Measurements from ENCODE around the gene ARHGAP26. TPM values are rescaled to one million over a fixed set of nuclear protein-coding genes. Genes with fewer than 3 reads are reported as not detected.

ARHGAP26 gene
- total RNA-seq, 1 experiment from 2014 or later: 11.8 TPM

- no peak for DNase-seq (ENCODE audit: low read depth, low spot score)
- in situ Hi-C loops (cut with HindIII; ENCODE audit: low pct_unique_long_range_greater_than_20kb, low sequenced_read_pairs): loop anchor here (25.0 kb wide), 2 partner anchors 155 to 730 kb away; no protein-coding TSS in a partner anchor
Observed at GRCh38 chr5:142892021-142892420, 121.8 kb downstream of the ARHGAP26 start.

GRCh38 chr5:142894315-142894714 is 124.1 kb downstream of the ARHGAP26 start:
- in situ Hi-C loops (cut with HindIII; ENCODE audit: low pct_unique_long_range_greater_than_20kb, low sequenced_read_pairs): loop anchor here (25.0 kb wide), 2 partner anchors 157 to 732 kb away; no protein-coding TSS in a partner anchor
- no peak for DNase-seq (ENCODE audit: low read depth, low spot score)

GRCh38 chr5:142894749-142895148 is 124.6 kb downstream of the ARHGAP26 start:
- DNase-seq (ENCODE audit: low read depth, low spot score): no peak
- in situ Hi-C loops (cut with HindIII; ENCODE audit: low pct_unique_long_range_greater_than_20kb, low sequenced_read_pairs): loop anchor here (25.0 kb wide), 2 partner anchors 157 to 732 kb away; no protein-coding TSS in a partner anchor

- in situ Hi-C loops (cut with HindIII; ENCODE audit: low pct_unique_long_range_greater_than_20kb, low sequenced_read_pairs): loop anchor here (25.0 kb wide), 2 partner anchors 159 to 734 kb away; no protein-coding TSS in a partner anchor
- no peak for DNase-seq (ENCODE audit: low read depth, low spot score)
Observed at GRCh38 chr5:142896325-142897007, 126.3 kb downstream of the ARHGAP26 start.

GRCh38 chr5:142897328-142897727 is 127.2 kb downstream of the ARHGAP26 start:
- in situ Hi-C loops (cut with HindIII; ENCODE audit: low pct_unique_long_range_greater_than_20kb, low sequenced_read_pairs): loop anchor here (25.0 kb wide), 2 partner anchors 160 to 735 kb away; no protein-coding TSS in a partner anchor
- no peak for DNase-seq (ENCODE audit: low read depth, low spot score)

GRCh38 chr5:142900927-142901326 is 130.8 kb downstream of the ARHGAP26 start:
- DNase-seq (ENCODE audit: low read depth, low spot score): no peak
- in situ Hi-C loops (cut with HindIII; ENCODE audit: low pct_unique_long_range_greater_than_20kb, low sequenced_read_pairs): no loop called here

- in situ Hi-C loops (cut with HindIII; ENCODE audit: low pct_unique_long_range_greater_than_20kb, low sequenced_read_pairs): no loop called here
- DNase-seq (ENCODE audit: low read depth, low spot score): no peak
Observed at GRCh38 chr5:142901476-142902185, 131.5 kb downstream of the ARHGAP26 start.

- in situ Hi-C loops (cut with HindIII; ENCODE audit: low pct_unique_long_range_greater_than_20kb, low sequenced_read_pairs): no loop called here
- no peak for DNase-seq (ENCODE audit: low read depth, low spot score)
Observed at GRCh38 chr5:142902186-142902965, 132.2 kb downstream of the ARHGAP26 start.

- in situ Hi-C loops (cut with HindIII; ENCODE audit: low pct_unique_long_range_greater_than_20kb, low sequenced_read_pairs): no loop called here
- no peak for DNase-seq (ENCODE audit: low read depth, low spot score)
Observed at GRCh38 chr5:142904416-142904815, 134.2 kb downstream of the ARHGAP26 start.

GRCh38 chr5:142905348-142905747 is 135.2 kb downstream of the ARHGAP26 start:
- in situ Hi-C loops (cut with HindIII; ENCODE audit: low pct_unique_long_range_greater_than_20kb, low sequenced_read_pairs): no loop called here
- DNase-seq (ENCODE audit: low read depth, low spot score): no peak

GRCh38 chr5:142906863-142907671 is 136.9 kb downstream of the ARHGAP26 start:
- in situ Hi-C loops (cut with HindIII; ENCODE audit: low pct_unique_long_range_greater_than_20kb, low sequenced_read_pairs): no loop called here

GRCh38 chr5:142908659-142909058 is 138.5 kb downstream of the ARHGAP26 start:
- DNase-seq (ENCODE audit: low read depth, low spot score): no peak
- in situ Hi-C loops (cut with HindIII; ENCODE audit: low pct_unique_long_range_greater_than_20kb, low sequenced_read_pairs): no loop called here

More at GRCh38 chr5:142906863-142907671, 136.9 kb downstream of the ARHGAP26 start:
- DNase-seq (ENCODE audit: low read depth, low spot score): peak; percentile 78

- in situ Hi-C loops (cut with HindIII; ENCODE audit: low pct_unique_long_range_greater_than_20kb, low sequenced_read_pairs): no loop called here
- DNase-seq (ENCODE audit: low read depth, low spot score): no peak
Observed at GRCh38 chr5:142910128-142910527, 140.0 kb downstream of the ARHGAP26 start.

GRCh38 chr5:142911170-142911569 is 141.0 kb downstream of the ARHGAP26 start:
- no peak for DNase-seq (ENCODE audit: low read depth, low spot score)
- in situ Hi-C loops (cut with HindIII; ENCODE audit: low pct_unique_long_range_greater_than_20kb, low sequenced_read_pairs): no loop called here

- in situ Hi-C loops (cut with HindIII; ENCODE audit: low pct_unique_long_range_greater_than_20kb, low sequenced_read_pairs): no loop called here
Observed at GRCh38 chr5:142911775-142912174, 141.6 kb downstream of the ARHGAP26 start.

GRCh38 chr5:142913728-142914338 is 143.7 kb downstream of the ARHGAP26 start:
- in situ Hi-C loops (cut with HindIII; ENCODE audit: low pct_unique_long_range_greater_than_20kb, low sequenced_read_pairs): no loop called here

More at GRCh38 chr5:142911775-142912174, 141.6 kb downstream of the ARHGAP26 start:
- no peak for DNase-seq (ENCODE audit: low read depth, low spot score)

GRCh38 chr5:142915038-142915437 is 144.9 kb downstream of the ARHGAP26 start:
- DNase-seq (ENCODE audit: low read depth, low spot score): no peak
- in situ Hi-C loops (cut with HindIII; ENCODE audit: low pct_unique_long_range_greater_than_20kb, low sequenced_read_pairs): no loop called here

More at GRCh38 chr5:142913728-142914338, 143.7 kb downstream of the ARHGAP26 start:
- DNase-seq (ENCODE audit: low read depth, low spot score): no peak

Measured in SK-MEL-5 (cell line).